ENCODE measurements around the gene FAIM.

Gene FAIM

DNA sequence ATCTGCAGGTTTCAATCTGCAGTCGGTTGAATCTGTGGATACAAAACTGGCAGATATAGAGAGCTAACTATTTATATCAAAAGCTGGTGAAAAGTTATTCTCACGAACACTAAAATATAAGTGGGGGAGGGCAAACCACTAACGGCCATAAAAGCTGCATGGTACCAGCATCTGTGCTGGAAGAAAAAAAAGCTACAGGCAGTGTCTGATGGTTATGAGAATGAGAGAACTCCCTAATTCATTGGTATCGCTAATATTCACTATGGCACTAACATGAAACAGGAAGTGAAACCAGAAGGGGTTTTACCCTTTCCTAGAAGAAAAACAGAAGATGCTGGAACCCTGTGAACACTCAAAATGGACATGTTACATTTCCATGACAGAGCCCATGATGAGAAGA, 30.4 kb upstream of the FAIM start:
- DNase-seq (ENCODE audit: low spot score), result no peak
- TF ChIP-seq, protein P1, sequence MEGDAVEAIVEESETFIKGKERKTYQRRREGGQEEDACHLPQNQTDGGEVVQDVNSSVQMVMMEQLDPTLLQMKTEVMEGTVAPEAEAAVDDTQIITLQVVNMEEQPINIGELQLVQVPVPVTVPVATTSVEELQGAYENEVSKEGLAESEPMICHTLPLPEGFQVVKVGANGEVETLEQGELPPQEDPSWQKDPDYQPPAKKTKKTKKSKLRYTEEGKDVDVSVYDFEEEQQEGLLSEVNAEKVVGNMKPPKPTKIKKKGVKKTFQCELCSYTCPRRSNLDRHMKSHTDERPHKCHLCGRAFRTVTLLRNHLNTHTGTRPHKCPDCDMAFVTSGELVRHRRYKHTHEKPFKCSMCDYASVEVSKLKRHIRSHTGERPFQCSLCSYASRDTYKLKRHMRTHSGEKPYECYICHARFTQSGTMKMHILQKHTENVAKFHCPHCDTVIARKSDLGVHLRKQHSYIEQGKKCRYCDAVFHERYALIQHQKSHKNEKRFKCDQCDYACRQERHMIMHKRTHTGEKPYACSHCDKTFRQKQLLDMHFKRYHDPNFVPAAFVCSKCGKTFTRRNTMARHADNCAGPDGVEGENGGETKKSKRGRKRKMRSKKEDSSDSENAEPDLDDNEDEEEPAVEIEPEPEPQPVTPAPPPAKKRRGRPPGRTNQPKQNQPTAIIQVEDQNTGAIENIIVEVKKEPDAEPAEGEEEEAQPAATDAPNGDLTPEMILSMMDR (IDR thresholded peaks at IDR 0.05; ENCODE audit: extremely low read depth, missing control alignments), result no peak

DNA sequence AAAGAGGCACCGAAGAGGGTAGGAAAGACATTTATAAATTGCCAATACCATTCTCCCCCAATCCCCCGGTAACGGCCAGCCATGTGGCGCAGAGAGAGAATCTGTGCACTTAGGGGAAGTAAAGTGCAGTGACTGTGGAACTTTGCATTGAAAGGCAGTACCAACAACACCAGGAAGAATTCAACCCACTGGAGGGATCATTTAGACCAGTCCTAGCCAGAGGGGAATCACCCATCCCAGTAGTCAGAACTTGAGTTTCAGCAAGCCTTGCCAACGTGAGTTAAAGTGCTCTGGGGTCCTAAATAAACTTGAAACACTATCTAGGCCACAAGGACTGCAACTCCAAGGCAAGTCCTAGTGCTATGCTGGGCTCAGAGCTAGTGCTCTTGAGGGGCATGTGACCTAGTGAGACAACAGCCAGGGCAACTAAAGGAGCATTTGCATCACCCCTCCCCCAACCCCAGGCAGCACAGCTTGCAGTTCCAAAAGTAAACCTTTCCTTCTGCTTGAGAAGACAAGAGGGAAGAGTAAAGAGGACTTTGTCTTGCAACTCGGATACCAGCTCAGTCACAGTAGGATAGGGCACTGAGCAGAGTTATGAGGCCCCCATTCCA, 29.5 kb upstream of the FAIM start:
- no peak for DNase-seq (ENCODE audit: low spot score)
- TF ChIP-seq, protein P1 (IDR thresholded peaks at IDR 0.05; ENCODE audit: extremely low read depth, missing control alignments), result no peak

DNA sequence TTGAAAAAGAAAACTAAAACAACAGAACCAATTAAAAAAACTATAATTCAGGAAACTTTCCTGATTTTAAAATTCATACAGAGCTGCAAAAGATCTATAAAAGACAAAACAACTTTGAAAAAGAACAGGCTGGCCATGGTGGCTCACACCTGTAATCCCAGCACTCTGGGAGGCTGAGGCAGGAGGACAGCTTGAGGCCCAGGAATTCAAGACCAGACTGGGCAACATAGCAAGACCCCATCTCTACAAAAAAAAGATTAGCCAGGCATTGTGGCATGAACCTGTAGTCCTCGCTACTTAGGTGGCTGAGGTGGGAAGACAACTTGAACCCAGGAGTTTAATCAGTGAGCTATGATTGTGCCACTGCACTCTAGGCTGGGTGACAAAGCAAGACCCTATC, 21.2 kb upstream of the FAIM start:
- DNase-seq (ENCODE audit: low spot score), result no peak
- TF ChIP-seq, protein P1 (IDR thresholded peaks at IDR 0.05; ENCODE audit: extremely low read depth, missing control alignments), result no peak

DNA sequence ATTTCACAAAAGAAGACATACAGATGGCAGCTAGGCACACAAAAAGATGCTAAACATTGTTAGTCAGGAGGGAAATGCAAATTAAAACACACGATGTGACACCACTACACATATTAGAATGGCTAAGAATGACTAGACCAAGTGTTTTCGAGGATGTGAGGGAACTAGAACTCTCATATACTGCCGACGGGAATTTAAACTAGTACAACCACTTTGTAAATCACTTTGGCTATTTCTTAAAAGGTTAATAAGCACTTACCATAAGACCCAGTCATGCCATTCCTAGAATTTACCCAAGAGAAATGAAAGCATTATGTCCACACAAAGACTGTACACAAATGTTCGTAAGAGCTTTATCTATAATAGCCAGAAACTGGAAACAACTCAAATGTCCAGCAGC, 20.1 kb upstream of the FAIM start:
- DNase-seq (ENCODE audit: low spot score), result no peak
- TF ChIP-seq, protein P1 (IDR thresholded peaks at IDR 0.05; ENCODE audit: extremely low read depth, missing control alignments), result no peak

DNA sequence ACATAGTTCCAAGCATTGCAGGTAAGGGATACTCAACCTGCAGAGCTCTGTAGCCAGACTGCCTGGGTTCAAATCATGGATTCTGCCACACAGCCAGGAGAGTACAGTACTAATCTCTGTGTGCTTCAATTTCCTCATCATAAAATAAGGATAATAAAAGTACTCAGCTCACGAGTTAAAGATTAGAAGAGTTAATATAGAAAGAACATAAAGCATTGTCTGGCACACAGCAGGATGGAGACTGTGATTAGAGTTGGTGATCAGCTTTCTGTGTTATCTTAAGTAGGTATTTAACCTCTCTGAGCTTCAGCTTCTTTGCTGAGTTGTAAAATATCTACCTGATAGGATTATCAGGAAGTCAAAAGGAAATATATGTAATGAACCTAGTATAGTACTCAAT, 17.2 kb upstream of the FAIM start:
- TF ChIP-seq, protein P1 (IDR thresholded peaks at IDR 0.05; ENCODE audit: extremely low read depth, missing control alignments), result no peak
- DNase-seq (ENCODE audit: low spot score), result no peak

DNA sequence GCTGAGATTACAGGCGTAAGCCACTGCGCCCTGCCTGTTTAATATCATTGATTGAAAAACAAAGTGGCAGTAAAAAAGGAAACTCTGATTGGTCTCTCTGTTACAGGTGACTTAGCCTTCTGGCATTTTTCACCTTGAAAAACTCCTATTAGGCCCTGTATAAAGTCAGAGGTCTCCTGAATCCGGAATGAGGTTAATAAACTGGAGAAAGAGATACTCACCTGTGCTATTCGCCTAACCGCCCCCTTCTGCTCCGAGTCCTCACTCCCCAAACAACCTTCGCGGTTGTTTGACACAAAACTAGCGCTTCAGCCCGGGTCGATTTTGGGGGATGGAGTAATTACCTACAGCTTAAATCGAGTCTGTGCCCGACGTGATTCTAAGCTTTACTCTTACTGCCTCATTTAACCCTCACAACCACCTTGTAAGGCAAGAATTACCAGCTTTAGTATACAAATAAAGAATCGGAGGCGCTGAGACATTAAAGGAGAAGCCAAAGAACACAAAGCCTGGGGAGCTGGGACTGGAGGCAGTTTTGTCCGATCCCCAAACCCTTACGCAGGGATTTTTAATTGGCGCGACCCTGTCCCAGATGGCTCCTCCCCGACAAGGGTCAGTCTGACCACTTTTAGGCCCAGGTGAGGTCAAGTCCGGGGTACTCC, 15.0 kb upstream of the FAIM start:
- TF ChIP-seq, protein P1 (IDR thresholded peaks at IDR 0.05; ENCODE audit: extremely low read depth, missing control alignments), result no peak
- no peak for DNase-seq (ENCODE audit: low spot score)

DNA sequence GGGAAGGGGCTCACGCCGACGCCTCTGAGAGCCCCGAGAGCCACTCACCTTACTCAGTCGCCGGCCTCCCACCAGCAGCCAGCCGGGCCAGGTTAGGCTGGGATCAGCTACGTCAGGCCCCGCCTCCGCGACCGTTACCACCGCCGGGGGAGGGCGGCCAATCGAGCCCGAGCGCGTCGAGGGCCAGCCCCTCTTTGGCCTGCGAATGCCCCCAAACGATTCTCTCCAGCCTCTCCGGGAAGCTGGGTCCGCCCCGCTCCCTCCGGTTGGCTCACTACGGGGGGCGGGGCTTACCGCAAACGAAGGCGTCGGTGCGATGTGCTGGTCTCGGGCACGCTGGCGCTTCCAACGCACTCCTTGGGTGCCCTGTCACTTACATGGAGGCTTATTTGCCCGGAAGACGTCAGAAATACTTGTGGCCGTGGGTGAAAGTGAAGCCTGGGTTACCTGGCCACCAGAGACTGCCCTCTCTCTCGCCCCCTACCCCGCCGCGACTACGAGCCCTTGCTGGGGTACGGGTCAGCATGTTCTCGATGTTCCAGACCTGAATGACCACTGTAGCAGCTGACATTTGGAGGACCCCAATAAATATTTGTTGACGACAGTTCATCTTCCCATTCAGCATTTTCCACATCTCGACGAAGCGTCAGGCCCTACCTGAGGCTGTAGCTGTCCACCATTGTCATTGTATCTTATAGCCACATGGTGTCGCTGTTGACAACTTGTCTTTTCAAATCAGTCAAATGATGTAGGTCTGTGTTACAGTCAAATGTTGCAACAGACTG, 14.2 kb upstream of the FAIM start, which contains the start of gene CEP70:
TSS of gene CEP70 (minus strand) at position 111 of the 785 bp plus-strand sequence. CDS start 21,333 bp downstream, outside the sequence.
- DNase-seq (ENCODE audit: low spot score), result peak; percentile 81
- TF ChIP-seq, protein P1 (IDR thresholded peaks at IDR 0.05; ENCODE audit: extremely low read depth, missing control alignments), result peak; percentile 85
